HG03066 (cell line): ENCODE data around the gene DNAJC27.

ENCODE experiments used
- ATAC-seq: cut with Tn5 transposase; IDR thresholded peaks from one replicate; pipeline ENCODE4 v1.9.1; 2021; ENCODE audit warnings: low read depth; ENCODE audit not compliant: unreplicated experiment

DNAJC27 gene

GRCh38 chr2:24971286-24971535, 544 bp downstream of the DNAJC27 start:
- no peak for ATAC-seq

GRCh38 chr2:24970483-24971285, 1.1 kb downstream of the DNAJC27 start:
- no peak for ATAC-seq

GRCh38 chr2:24969784-24970183, 2.0 kb downstream of the DNAJC27 start:
- ATAC-seq: no peak

GRCh38 chr2:24961903-24962302, 9.9 kb downstream of the DNAJC27 start:
- ATAC-seq: no peak

GRCh38 chr2:24959761-24960160, 12.0 kb downstream of the DNAJC27 start:
- no peak for ATAC-seq

- no peak for ATAC-seq
Observed at GRCh38 chr2:24958411-24958935, 13.3 kb downstream of the DNAJC27 start.

GRCh38 chr2:24957976-24958375, 13.8 kb downstream of the DNAJC27 start:
- no peak for ATAC-seq

GRCh38 chr2:24957221-24957620, 14.5 kb downstream of the DNAJC27 start:
- no peak for ATAC-seq

- no peak for ATAC-seq
Observed at GRCh38 chr2:24955921-24956320, 15.8 kb downstream of the DNAJC27 start.

- no peak for ATAC-seq
Observed at GRCh38 chr2:24955232-24955631, 16.5 kb downstream of the DNAJC27 start.

- no peak for ATAC-seq
Observed at GRCh38 chr2:24950102-24950501, 21.7 kb downstream of the DNAJC27 start.

GRCh38 chr2:24948506-24948905, 23.2 kb downstream of the DNAJC27 start:
- no peak for ATAC-seq

- no peak for ATAC-seq
Observed at GRCh38 chr2:24947561-24948157, 24.1 kb downstream of the DNAJC27 start.

GRCh38 chr2:24945907-24946306, 25.8 kb downstream of the DNAJC27 start:
- no peak for ATAC-seq

- no peak for ATAC-seq
Observed at GRCh38 chr2:24943427-24944053, 28.2 kb downstream of the DNAJC27 start.

- ATAC-seq: no peak
Observed at GRCh38 chr2:24939353-24939752, 32.4 kb downstream of the DNAJC27 start.

- no peak for ATAC-seq
Observed at GRCh38 chr2:24937236-24937635, 34.5 kb downstream of the DNAJC27 start.

- ATAC-seq: no peak
Observed at GRCh38 chr2:24935145-24935544, 36.6 kb downstream of the DNAJC27 start.

GRCh38 chr2:24932715-24933114, 39.0 kb downstream of the DNAJC27 start:
- ATAC-seq: no peak

- ATAC-seq: peak; percentile 80
Observed at GRCh38 chr2:24930768-24931167, 41.0 kb downstream of the DNAJC27 start.

- ATAC-seq: no peak
Observed at GRCh38 chr2:24929230-24929629, 42.5 kb downstream of the DNAJC27 start.

- ATAC-seq: no peak
Observed at GRCh38 chr2:24928036-24928435, 43.7 kb downstream of the DNAJC27 start.
